Measurements from ENCODE around the gene AP1G1.

Gene AP1G1

GRCh38 chr16:71846431-71846830, 37.8 kb upstream of the AP1G1 start:
- Histone ChIP-seq H3K27ac (ENCODE audit: low read depth, low read length) (no peak overlapping the region), H3K79me2 (ENCODE audit: insufficient read depth, low read length) (peaks cover 20% of the 10 kb centered on the region), H3K9ac (ENCODE audit: low read length) (peak overlapping the region; percentile 78), H3K4me2 (ENCODE audit: low read depth, low read length, poor library complexity, severe bottlenecking) (peak overlapping the region; percentile 63), H3K27me3 (ENCODE audit: low read length) (no peaks in the 10 kb centered on the region), H3K36me3 (ENCODE audit: low read length) (0 out of 2 replicates have a peak, but pooled peaks cover 3% of the 10 kb centered on the region), H3K4me3 (ENCODE audit: insufficient read depth, low read length, poor library complexity, severe bottlenecking) (peak overlapping the region; percentile 88), H3F3A (ENCODE audit: insufficient read depth) (0 out of 2 replicates have a peak, but pooled peaks cover 14% of the 10 kb centered on the region), H3K9me2 (replicated peaks; ENCODE audit: insufficient read depth, low read length) (no peaks in the 10 kb centered on the region), H4K20me1 (ENCODE audit: low read depth, low read length) (no peaks in the 10 kb centered on the region), H2AFZ (ENCODE audit: low read depth, low read length, severe bottlenecking) (peak overlapping the region; percentile 88), H3K9me3 (ENCODE audit: insufficient read depth, low read length) (no peaks in the 10 kb centered on the region)
- TF ChIP-seq EZH2phosphoT487 (conservative IDR thresholded peaks at IDR 0.05; ENCODE audit: low read length) = no peak
- TF ChIP-seq, protein P1, sequence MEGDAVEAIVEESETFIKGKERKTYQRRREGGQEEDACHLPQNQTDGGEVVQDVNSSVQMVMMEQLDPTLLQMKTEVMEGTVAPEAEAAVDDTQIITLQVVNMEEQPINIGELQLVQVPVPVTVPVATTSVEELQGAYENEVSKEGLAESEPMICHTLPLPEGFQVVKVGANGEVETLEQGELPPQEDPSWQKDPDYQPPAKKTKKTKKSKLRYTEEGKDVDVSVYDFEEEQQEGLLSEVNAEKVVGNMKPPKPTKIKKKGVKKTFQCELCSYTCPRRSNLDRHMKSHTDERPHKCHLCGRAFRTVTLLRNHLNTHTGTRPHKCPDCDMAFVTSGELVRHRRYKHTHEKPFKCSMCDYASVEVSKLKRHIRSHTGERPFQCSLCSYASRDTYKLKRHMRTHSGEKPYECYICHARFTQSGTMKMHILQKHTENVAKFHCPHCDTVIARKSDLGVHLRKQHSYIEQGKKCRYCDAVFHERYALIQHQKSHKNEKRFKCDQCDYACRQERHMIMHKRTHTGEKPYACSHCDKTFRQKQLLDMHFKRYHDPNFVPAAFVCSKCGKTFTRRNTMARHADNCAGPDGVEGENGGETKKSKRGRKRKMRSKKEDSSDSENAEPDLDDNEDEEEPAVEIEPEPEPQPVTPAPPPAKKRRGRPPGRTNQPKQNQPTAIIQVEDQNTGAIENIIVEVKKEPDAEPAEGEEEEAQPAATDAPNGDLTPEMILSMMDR (IDR thresholded peaks at IDR 0.05; ENCODE audit: insufficient read depth, low read length, poor library complexity, severe bottlenecking) = no peak

- H3F3A ChIP-seq (ENCODE audit: insufficient read depth) = 0 out of 2 replicates have a peak, but pooled peaks cover 14% of the 10 kb centered on the region
- no peaks in the 10 kb centered on the region for H3K9me2 ChIP-seq (replicated peaks; ENCODE audit: insufficient read depth, low read length)
- H3K9me3 ChIP-seq (ENCODE audit: insufficient read depth, low read length) = no peaks in the 10 kb centered on the region
- peak within 1 kb of the TSS; percentile 63 for H3K4me2 ChIP-seq (ENCODE audit: low read depth, low read length, poor library complexity, severe bottlenecking)
- TF ChIP-seq EZH2phosphoT487 (conservative IDR thresholded peaks at IDR 0.05; ENCODE audit: low read length) = no peak
- TF ChIP-seq, protein P1 (IDR thresholded peaks at IDR 0.05; ENCODE audit: insufficient read depth, low read length, poor library complexity, severe bottlenecking) = no peak
- no peaks in the 10 kb centered on the region for H3K27me3 ChIP-seq (ENCODE audit: low read length)
- H4K20me1 ChIP-seq (ENCODE audit: low read depth, low read length) = no peaks in the 10 kb centered on the region
- H2AFZ ChIP-seq (ENCODE audit: low read depth, low read length, severe bottlenecking) = peak within 1 kb of the TSS; percentile 88
- H3K9ac ChIP-seq (ENCODE audit: low read length) = peak within 1 kb of the TSS; percentile 78
- peaks cover 20% of the 10 kb centered on the region for H3K79me2 ChIP-seq (ENCODE audit: insufficient read depth, low read length)
- H3K27ac ChIP-seq (ENCODE audit: low read depth, low read length) = peak within 1 kb of the TSS; percentile 38
- 0 out of 2 replicates have a peak, but pooled peaks cover 3% of the 10 kb centered on the region for H3K36me3 ChIP-seq (ENCODE audit: low read length)
- H3K4me3 ChIP-seq (ENCODE audit: insufficient read depth, low read length, poor library complexity, severe bottlenecking) = peak within 1 kb of the TSS; percentile 88
Observed at GRCh38 chr16:71845639-71846430, 37.2 kb upstream of the AP1G1 start, which contains the start of gene ATXN1L. Gene ATXN1L (plus strand): TSS chr16:71845976. CDS start chr16:71849741, 3,765 bp downstream.

- no peak for TF ChIP-seq EZH2phosphoT487 (conservative IDR thresholded peaks at IDR 0.05; ENCODE audit: low read length)
- TF ChIP-seq, protein P1 (IDR thresholded peaks at IDR 0.05; ENCODE audit: insufficient read depth, low read length, poor library complexity, severe bottlenecking) = no peak
- no peaks in the 10 kb centered on the region for H3K9me3 ChIP-seq (ENCODE audit: insufficient read depth, low read length)
- no peaks in the 10 kb centered on the region for H4K20me1 ChIP-seq (ENCODE audit: low read depth, low read length)
- no peak overlapping the region for H3K4me2 ChIP-seq (ENCODE audit: low read depth, low read length, poor library complexity, severe bottlenecking)
- 0 out of 2 replicates have a peak, but pooled peaks cover 3% of the 10 kb centered on the region for H3K36me3 ChIP-seq (ENCODE audit: low read length)
- H3K9ac ChIP-seq (ENCODE audit: low read length) = no peak overlapping the region
- H2AFZ ChIP-seq (ENCODE audit: low read depth, low read length, severe bottlenecking) = no peak overlapping the region
- H3F3A ChIP-seq (ENCODE audit: insufficient read depth) = 0 out of 2 replicates have a peak, but pooled peaks cover 14% of the 10 kb centered on the region
- no peak overlapping the region for H3K4me3 ChIP-seq (ENCODE audit: insufficient read depth, low read length, poor library complexity, severe bottlenecking)
- no peaks in the 10 kb centered on the region for H3K9me2 ChIP-seq (replicated peaks; ENCODE audit: insufficient read depth, low read length)
- peaks cover 20% of the 10 kb centered on the region for H3K79me2 ChIP-seq (ENCODE audit: insufficient read depth, low read length)
- no peak overlapping the region for H3K27ac ChIP-seq (ENCODE audit: low read depth, low read length)
- H3K27me3 ChIP-seq (ENCODE audit: low read length) = no peaks in the 10 kb centered on the region
Observed at GRCh38 chr16:71843572-71843971, 34.9 kb upstream of the AP1G1 start.

Data from SU-DHL-6 (cell line).